Measurements from ENCODE around the gene PHLDA2. TPM values are rescaled to one million over a fixed set of nuclear protein-coding genes. Genes with fewer than 3 reads are reported as not detected.

Gene PHLDA2
- total RNA-seq, 6 experiments from 2014 or later = 102 to 149 (median 125) TPM

- H3K27me3 Mint-ChIP-seq (ENCODE audit: insufficient read depth) = peaks cover 10% of the 10 kb centered on the region
- peak overlapping the region; percentile 82 for H3K27ac Mint-ChIP-seq
- peaks cover 22% of the 10 kb centered on the region for H3K36me3 Mint-ChIP-seq (ENCODE audit: low read depth)
- peaks cover 26% of the 10 kb centered on the region for H3K4me1 Mint-ChIP-seq (ENCODE audit: low read depth)
- no peak for DNase-seq
- TF ChIP-seq CTCF (IDR thresholded peaks at IDR 0.05) = no peak
- no peak overlapping the region for H3K4me3 Mint-ChIP-seq
- H3K9me3 Mint-ChIP-seq = peaks cover 22% of the 10 kb centered on the region
Measured at GRCh38 chr11:2934021-2934550, 4.9 kb upstream of the PHLDA2 start.

GRCh38 chr11:2933375-2934020 is 4.3 kb upstream of the PHLDA2 start:
- Mint-ChIP-seq H3K4me3 (no peak overlapping the region), H3K27ac (peak overlapping the region; percentile 82)

GRCh38 chr11:2932850-2933251 is 3.6 kb upstream of the PHLDA2 start:
- DNase-seq = peak; percentile 32
- no peak overlapping the region for H3K4me3 Mint-ChIP-seq

More at GRCh38 chr11:2933375-2934020, 4.3 kb upstream of the PHLDA2 start:
- peak; percentile 86 for DNase-seq
- H3K4me1 Mint-ChIP-seq (ENCODE audit: low read depth) = peaks cover 26% of the 10 kb centered on the region
- TF ChIP-seq CTCF (IDR thresholded peaks at IDR 0.05) = no peak
- peaks cover 17% of the 10 kb centered on the region for H3K9me3 Mint-ChIP-seq
- H3K36me3 Mint-ChIP-seq (ENCODE audit: low read depth) = peaks cover 16% of the 10 kb centered on the region
- peaks cover 9% of the 10 kb centered on the region for H3K27me3 Mint-ChIP-seq (ENCODE audit: insufficient read depth)

GRCh38 chr11:2931771-2932738 is 2.8 kb upstream of the PHLDA2 start:
- Mint-ChIP-seq H3K4me1 (ENCODE audit: low read depth) (peaks cover 35% of the 10 kb centered on the region), H3K9me3 (peaks cover 2% of the 10 kb centered on the region), H3K27me3 (ENCODE audit: insufficient read depth) (peaks cover 7% of the 10 kb centered on the region), H3K36me3 (ENCODE audit: low read depth) (peaks cover 12% of the 10 kb centered on the region; the same call in 1 of the 2 replicates), H3K27ac (peak overlapping the region; percentile 82), H3K4me3 (no peak overlapping the region)
- TF ChIP-seq CTCF (IDR thresholded peaks at IDR 0.05) = no peak
- DNase-seq = no peak

More at GRCh38 chr11:2932850-2933251, 3.6 kb upstream of the PHLDA2 start:
- peaks cover 7% of the 10 kb centered on the region for H3K27me3 Mint-ChIP-seq (ENCODE audit: insufficient read depth)
- no peak for TF ChIP-seq CTCF (IDR thresholded peaks at IDR 0.05)
- H3K27ac Mint-ChIP-seq = peak overlapping the region; percentile 82
- peaks cover 16% of the 10 kb centered on the region for H3K36me3 Mint-ChIP-seq (ENCODE audit: low read depth)
- peaks cover 29% of the 10 kb centered on the region for H3K4me1 Mint-ChIP-seq (ENCODE audit: low read depth)
- peaks cover 10% of the 10 kb centered on the region for H3K9me3 Mint-ChIP-seq

GRCh38 chr11:2931420-2931746 is 2.2 kb upstream of the PHLDA2 start:
- H3K36me3 Mint-ChIP-seq (ENCODE audit: low read depth) = peaks cover 13% of the 10 kb centered on the region; the same call in 1 of the 2 replicates
- 0 out of 2 replicates have a peak overlapping the region, but pooled peaks have one; percentile 18 for H3K27ac Mint-ChIP-seq

More at GRCh38 chr11:2931420-2931746, 2.2 kb upstream of the PHLDA2 start:
- Mint-ChIP-seq H3K4me3 (no peak overlapping the region), H3K9me3 (no peaks in the 10 kb centered on the region), H3K4me1 (ENCODE audit: low read depth) (peaks cover 35% of the 10 kb centered on the region), H3K27me3 (ENCODE audit: insufficient read depth) (peaks cover 7% of the 10 kb centered on the region)
- no peak for DNase-seq
- no peak for TF ChIP-seq CTCF (IDR thresholded peaks at IDR 0.05)

All from HFFc6 (cell line).